Measurements from ENCODE around the gene SLC2A3. TPM values are rescaled to one million over a fixed set of nuclear protein-coding genes. Genes with fewer than 3 reads are reported as not detected.

The SLC2A3 gene
- total and polyA plus RNA-seq, 9 of the 15 experiments (the other 6 are each of a cell fraction or from before 2014, with no cell fraction given): 67.3 to 491 (median 104) TPM

DNA sequence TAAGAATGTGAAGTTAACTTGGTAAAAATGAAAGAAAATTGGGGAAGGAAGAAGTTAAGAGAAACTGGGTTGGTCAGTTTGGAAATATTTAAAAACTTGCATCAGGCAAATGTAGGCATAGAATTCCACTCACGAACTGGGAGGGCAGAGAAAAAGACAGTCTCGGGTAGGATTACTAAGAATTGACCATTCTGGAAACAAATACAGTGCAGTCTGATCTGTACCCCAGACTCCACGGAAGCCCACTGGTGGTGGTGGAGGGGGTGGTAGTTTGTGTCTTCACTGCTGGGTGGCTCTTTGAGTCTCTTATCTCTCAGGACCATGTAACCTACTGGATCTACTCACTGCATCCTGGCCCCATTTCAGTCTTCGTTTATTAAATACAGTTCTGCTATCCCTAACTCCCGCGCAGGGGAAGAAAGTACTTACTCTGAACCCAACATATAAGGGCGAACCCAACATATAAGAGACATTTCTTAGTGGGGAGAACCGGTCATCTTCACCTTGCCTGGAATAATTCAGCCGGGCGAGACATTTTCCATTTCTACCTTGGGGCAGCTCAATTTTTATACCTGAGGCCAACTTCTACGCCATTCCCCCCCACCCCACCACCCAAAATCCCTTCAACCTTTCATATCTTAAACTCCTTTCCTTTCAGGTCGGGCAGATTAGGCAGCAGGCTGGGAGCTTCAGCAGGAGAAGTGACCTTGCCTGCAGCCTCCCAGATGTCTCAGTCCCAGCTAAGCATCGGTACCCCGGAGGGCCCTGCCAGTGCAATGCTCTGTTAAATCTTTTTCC is 1.7 kb downstream of the SLC2A3 start (continued):
- TF ChIP-seq, protein P1, sequence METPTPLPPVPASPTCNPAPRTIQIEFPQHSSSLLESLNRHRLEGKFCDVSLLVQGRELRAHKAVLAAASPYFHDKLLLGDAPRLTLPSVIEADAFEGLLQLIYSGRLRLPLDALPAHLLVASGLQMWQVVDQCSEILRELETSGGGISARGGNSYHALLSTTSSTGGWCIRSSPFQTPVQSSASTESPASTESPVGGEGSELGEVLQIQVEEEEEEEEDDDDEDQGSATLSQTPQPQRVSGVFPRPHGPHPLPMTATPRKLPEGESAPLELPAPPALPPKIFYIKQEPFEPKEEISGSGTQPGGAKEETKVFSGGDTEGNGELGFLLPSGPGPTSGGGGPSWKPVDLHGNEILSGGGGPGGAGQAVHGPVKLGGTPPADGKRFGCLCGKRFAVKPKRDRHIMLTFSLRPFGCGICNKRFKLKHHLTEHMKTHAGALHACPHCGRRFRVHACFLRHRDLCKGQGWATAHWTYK (CRISPR knock-in tag; IDR thresholded peaks at IDR 0.05): no peak
- 0 out of 2 replicates have a peak, but pooled peaks have one; percentile 6 for TF ChIP-seq TAL1 (IDR thresholded peaks at IDR 0.05)

DNA sequence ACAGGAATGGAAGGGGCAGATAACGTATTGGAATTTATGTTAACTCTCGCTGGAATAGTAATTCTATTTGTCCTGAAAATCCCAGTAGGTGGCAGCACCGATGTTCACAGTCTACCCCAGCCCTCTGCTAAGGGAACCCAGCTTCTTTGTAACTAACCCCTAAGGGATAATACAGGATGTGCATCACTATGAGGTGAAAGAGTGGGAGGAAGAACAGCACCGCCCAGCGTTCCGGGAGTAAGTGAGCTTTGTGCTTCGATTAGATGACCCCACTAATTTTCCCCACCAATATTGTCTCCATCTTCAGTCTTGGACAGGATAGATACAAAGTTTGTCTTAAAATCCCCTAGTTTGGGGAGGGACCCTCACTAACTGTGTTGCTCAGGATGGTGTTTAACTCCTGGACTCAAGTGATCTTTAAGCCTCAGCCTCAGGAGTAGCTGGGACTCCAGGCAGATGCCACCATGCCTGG is 2.7 kb downstream of the SLC2A3 start:
- Histone ChIP-seq H3K4me2 (ENCODE audit: insufficient read depth, low read length) (peak overlapping the region; percentile 93), H3K4me3 (peak overlapping the region; percentile 90), H4K20me1 (replicated peaks; ENCODE audit: control insufficient read depth, insufficient read depth, low read length) (peaks cover 6% of the 10 kb centered on the region), H3K79me2 (ENCODE audit: control insufficient read depth, insufficient read depth, low read length) (peaks cover 52% of the 10 kb centered on the region), H3K27me3 (ENCODE audit: control insufficient read depth in 2 of 2, insufficient read depth in 2 of 2, low read length in 2 of 2) (no peaks in the 10 kb centered on the region), H3K9me3 (replicated peaks; ENCODE audit: control insufficient read depth, insufficient read depth, low read depth, low read length) (no peaks in the 10 kb centered on the region), H3K4me1 (replicated peaks in 1 of 2; ENCODE audit: control insufficient read depth in 2 of 2, insufficient read depth in 2 of 2, low read length in 2 of 2) (peaks cover 5 to 10% of the 10 kb centered on the region in 2 experiments; a peak in 4 of 5 replicates), H3K36me3 (ENCODE audit: control insufficient read depth, insufficient read depth, low read length) (peaks cover 64% of the 10 kb centered on the region), H3K9ac (ENCODE audit: insufficient read depth in 1 of 2, low read depth in 2 of 2, low read length in 2 of 2) (peak overlapping the region in 1 of 2 experiments; percentile 83; a peak in 2 of 4 replicates), H3K27ac (ENCODE audit: extremely low read depth, low read depth, low read length) (no peak overlapping the region; the same call in 2 of the 3 replicates), H3K9me1 (ENCODE audit: control insufficient read depth, insufficient read depth, low read length) (no peaks in the 10 kb centered on the region), H2AFZ (ENCODE audit: low read depth, low read length) (no peak overlapping the region)
- peak; percentile 83 for FAIRE-seq
- intact Hi-C loops (cut with micrococcal nuclease): loop anchor here (1.0 to 10.0 kb wide), 4 partner anchors 57 to 152 kb away; partner anchors contain the start of gene NECAP1
- CTCF ChIA-PET (ENCODE audit: low intra/inter-chr PET ratio): interaction anchor here (0.6 to 2.7 kb wide), 4 partner anchors 60 to 291 kb away, joined by 3 to 12 read pairs (median 4); no protein-coding TSS in a partner anchor
- 3% methylated on average over 7 of the region's 7 CpGs for WGBS (ENCODE audit: insufficient coverage, low coverage, missing lambda C conversion rate)
- POLR2A ChIA-PET: interaction anchor here (0.5 to 3.3 kb wide), 12 partner anchors 10 to 1136 kb away, joined by 3 to 26 read pairs (median 4); no protein-coding TSS in a partner anchor
- in situ Hi-C loops (cut with MboI): loop anchor here (5.0 kb wide), 1 partner anchor 59 kb away; no protein-coding TSS in a partner anchor
- DNase-seq (ENCODE audit: extremely low read depth in 1 of 4, low spot score in 3 of 4): peak; percentile 69 to 83 (median 72)
- no TSS peak for BruUV-seq (replicated peaks)
- ATAC-seq: peak; percentile 89
- TF ChIP-seq, protein P2, sequence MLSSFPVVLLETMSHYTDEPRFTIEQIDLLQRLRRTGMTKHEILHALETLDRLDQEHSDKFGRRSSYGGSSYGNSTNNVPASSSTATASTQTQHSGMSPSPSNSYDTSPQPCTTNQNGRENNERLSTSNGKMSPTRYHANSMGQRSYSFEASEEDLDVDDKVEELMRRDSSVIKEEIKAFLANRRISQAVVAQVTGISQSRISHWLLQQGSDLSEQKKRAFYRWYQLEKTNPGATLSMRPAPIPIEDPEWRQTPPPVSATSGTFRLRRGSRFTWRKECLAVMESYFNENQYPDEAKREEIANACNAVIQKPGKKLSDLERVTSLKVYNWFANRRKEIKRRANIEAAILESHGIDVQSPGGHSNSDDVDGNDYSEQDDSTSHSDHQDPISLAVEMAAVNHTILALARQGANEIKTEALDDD (IDR thresholded peaks at IDR 0.05): peak; percentile 79
- TF ChIP-seq SRSF3 (IDR thresholded peaks at IDR 0.05; ENCODE audit: insufficient read depth, low read length): no peak
- TF ChIP-seq SMC3 (conservative IDR thresholded peaks at IDR 0.05; ENCODE audit: insufficient read depth, low read depth, low read length): peak; percentile 55
- TF ChIP-seq ZNF717 (CRISPR knock-in tag; IDR thresholded peaks at IDR 0.05): no peak
- TF ChIP-seq MAZ (CRISPR knock-in tag; conservative IDR thresholded peaks at IDR 0.05 in 1 of 2, IDR thresholded peaks at IDR 0.05 in 1 of 2): peak in 1 of 2 experiments; percentile 31; a peak in 1 of 4 replicates
- TF ChIP-seq NCOA2 (IDR thresholded peaks at IDR 0.05; ENCODE audit: partially characterized antibody in 2 of 2): peak in 1 of 2 experiments; percentile 86
- TF ChIP-seq, protein P3, sequence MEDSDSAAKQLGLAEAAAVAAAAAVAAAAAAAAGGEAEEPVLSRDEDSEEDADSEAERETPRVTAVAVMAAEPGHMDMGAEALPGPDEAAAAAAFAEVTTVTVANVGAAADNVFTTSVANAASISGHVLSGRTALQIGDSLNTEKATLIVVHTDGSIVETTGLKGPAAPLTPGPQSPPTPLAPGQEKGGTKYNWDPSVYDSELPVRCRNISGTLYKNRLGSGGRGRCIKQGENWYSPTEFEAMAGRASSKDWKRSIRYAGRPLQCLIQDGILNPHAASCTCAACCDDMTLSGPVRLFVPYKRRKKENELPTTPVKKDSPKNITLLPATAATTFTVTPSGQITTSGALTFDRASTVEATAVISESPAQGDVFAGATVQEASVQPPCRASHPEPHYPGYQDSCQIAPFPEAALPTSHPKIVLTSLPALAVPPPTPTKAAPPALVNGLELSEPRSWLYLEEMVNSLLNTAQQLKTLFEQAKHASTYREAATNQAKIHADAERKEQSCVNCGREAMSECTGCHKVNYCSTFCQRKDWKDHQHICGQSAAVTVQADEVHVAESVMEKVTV (CRISPR knock-in tag; IDR thresholded peaks at IDR 0.05): 0 out of 2 replicates have a peak, but pooled peaks have one; percentile 24
- TF ChIP-seq, protein P4, sequence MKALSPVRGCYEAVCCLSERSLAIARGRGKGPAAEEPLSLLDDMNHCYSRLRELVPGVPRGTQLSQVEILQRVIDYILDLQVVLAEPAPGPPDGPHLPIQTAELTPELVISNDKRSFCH (CRISPR knock-in tag; IDR thresholded peaks at IDR 0.05): no peak
- TF ChIP-seq, protein P4 (tag; IDR thresholded peaks at IDR 0.05): peak; percentile 35; the same call in 1 of the 2 replicates
- TF ChIP-seq TAL1 (IDR thresholded peaks at IDR 0.05): no peak
- peak; percentile 42; the same call in 1 of the 2 replicates for TF ChIP-seq GABPB1 (CRISPR knock-in tag; IDR thresholded peaks at IDR 0.05)
- TF ChIP-seq TAF1 (IDR thresholded peaks at IDR 0.05; ENCODE audit: control insufficient read depth, extremely low read depth, insufficient read depth, low read length, severe bottlenecking): no peak

All from K562 (cell line).